Retinal pigment epithelial cell (primary cell): Measurements from ENCODE around the gene CEP41.
"Not testable (repeated sequence)": the region's sequence is repeated elsewhere in the genome, so short reads cannot be mapped to it uniquely, and the experiment has no call there.

Experiments
- DNase-seq: peaks from one replicate; pipeline ENCODE4 v3.0.0-alpha.2; 2010; ENCODE audit warnings: low read depth
- H3K4me3 ChIP-seq: 2 replicates; pipeline ENCODE4 v1.5.1; 2011; ENCODE audit warnings: mild to moderate bottlenecking, low read length, control low read depth, moderate library complexity
- CTCF ChIP-seq: conservative IDR thresholded peaks from 2 replicates; pipeline ENCODE4 v1.5.1; 2011; ENCODE audit warnings: low read depth, low read length, control low read depth, inconsistent platforms

The CEP41 gene

DNA sequence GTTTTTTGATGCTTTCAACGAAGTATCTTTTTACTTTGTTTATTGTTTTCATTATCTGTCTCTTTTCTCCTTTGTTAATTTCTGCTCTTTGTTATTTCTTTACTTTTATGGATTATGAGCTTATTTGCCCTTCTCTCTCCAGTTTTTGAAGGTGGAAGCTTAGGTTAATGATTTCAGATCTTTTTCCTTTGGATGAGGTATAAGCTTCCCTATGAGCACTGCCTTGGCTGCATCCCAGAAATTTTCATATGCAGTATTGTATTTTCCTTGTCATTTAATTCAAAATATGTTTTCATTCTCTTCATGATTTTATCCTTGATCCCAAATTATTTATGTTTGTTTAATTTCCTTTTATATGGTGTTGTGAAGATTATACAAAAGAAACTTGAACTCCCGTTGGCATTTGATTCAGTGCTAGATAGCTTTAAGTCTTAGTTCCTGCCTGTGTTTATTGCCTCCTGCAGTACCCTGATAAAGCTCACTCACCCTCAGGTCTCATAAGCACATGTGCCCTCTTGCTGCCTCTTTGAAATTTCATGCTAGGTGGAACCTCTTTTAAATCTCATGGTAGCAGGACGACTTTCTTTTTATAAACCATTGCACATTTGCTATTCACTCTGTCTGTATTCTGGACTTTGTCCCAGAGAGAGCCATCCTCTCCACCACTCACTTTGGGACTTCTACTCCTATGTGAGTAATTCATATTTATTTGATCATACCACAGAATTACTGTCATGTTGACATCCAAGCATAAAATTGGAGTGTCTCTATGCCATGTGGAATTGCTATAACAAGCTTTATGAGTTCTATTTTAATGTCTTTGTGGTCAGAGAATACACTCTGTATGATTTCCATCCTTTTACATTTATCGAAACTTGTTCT, 23.0 kb upstream of the CEP41 start:
- no peak for TF ChIP-seq CTCF
- H3K4me3 ChIP-seq = no peak overlapping the region
- no peak for DNase-seq

DNA sequence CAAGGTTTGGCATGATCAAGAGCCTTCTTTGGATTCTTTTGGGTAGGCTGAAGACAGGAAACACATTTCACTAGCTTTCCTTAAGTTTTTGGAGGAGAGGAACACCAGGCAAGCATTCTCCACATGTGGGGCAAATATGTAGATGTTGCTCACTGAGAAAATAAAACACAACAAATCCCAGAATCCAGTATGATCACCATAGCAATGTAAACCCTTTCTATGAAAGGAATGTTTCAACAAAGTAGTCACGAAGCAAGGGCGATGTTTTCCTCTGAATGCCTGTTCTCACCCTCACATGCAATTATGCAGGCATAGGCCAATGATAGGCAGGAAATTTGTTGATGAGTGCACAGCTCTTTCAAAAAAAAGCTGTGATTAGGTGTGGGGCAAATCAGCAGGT, 20.5 kb upstream of the CEP41 start:
- TF ChIP-seq CTCF = no peak
- H3K4me3 ChIP-seq = no peak overlapping the region
- no peak for DNase-seq

- DNase-seq = no peak
- no peak for TF ChIP-seq CTCF
- H3K4me3 ChIP-seq = no peak overlapping the region
Measured at GRCh38 chr7:130458257-130458656, 17.4 kb upstream of the CEP41 start.

DNA sequence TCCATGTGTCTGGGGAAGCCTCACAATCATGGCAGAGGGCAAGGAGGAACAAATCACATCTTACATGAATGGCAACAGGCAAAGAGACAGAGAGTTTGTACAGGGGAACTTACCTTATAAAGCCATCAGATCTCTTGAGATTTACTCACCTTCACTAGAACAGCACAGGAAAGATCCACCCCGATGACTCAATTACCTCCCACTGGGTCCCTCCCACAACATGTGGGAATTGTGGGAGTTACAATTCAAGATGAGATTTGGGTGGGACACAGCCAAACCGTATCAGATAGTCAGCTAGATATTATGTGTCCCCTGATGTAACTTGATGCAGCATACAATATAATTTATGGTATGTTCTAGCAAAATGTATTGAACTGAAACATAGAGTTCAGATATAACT, 14.1 kb upstream of the CEP41 start:
- TF ChIP-seq CTCF = no peak
- H3K4me3 ChIP-seq = no peak overlapping the region
- DNase-seq = no peak

DNA sequence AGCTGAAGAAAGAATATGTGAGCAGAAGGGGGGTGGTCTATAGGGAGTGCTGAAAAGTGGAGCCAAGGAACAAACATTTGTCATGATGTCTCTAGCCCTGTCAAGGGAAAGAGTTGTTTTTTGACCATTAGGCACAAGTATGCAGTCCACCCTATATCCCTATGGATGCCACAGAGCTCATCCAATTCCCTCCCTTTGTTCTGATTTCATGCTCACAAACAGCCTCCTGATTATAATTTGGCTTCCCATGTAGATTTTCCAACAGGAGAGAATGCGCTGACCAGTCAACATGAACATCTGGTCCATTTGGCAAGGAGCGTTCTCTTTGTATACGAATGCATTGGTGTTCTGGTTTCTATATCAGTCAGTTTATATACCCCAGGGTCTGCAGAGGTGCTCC, 12.1 kb upstream of the CEP41 start:
- TF ChIP-seq CTCF = no peak
- no peak for DNase-seq
- no peak overlapping the region for H3K4me3 ChIP-seq

GRCh38 chr7:130451344-130451743, 10.5 kb upstream of the CEP41 start:
- DNase-seq, H3K4me3 ChIP-seq: not testable (repeated sequence)

DNA sequence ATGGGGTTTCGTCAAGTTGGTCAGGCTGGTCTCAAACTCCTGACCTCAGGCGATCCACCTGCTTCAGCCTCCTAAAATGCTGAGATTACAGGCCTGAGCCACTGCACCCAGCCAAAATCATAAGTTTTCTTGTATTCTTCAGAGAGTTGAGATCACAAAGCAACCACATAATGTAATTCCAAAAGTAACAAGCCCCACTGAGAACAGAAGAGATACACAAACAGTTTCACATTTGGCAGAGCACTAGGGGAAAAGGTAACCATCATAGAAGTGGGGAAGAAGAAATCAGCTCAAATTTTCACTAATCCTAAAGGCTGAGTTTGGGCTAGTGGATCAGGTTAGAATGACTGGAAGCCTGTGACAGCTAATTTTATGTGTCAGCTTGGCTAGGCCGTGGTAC, 5.4 kb upstream of the CEP41 start:
- TF ChIP-seq CTCF = no peak
- DNase-seq = no peak
- no peak overlapping the region for H3K4me3 ChIP-seq
